ENCODE measurements around the gene TMEM244.
"Not testable (repeated sequence)": the region's sequence is repeated elsewhere in the genome, so short reads cannot be mapped to it uniquely, and the experiment has no call there.

The TMEM244 gene

GRCh38 chr6:129866256-129866655 is 5.1 kb upstream of the TMEM244 start:
- no peak for DNase-seq

GRCh38 chr6:129865013-129865412 is 3.9 kb upstream of the TMEM244 start:
- no peak for DNase-seq

DNA sequence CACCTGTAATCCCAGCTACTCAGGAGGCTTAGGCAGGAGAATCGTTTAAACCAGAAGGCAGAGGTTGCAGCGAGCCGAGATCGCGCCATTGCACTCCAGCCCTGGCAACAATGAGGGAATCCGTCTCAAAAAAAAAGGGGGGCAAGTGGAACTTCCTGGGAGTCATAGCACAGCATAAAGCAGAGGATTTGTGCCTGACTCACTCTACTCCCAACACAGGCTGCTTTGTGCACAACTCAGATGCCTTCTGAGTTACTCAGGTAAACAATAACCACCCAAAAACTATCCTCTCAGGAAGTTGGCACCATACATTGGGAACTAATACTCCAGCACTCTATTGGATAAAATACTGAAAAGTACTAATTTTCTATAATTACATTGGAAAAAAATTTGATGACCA is 2.5 kb upstream of the TMEM244 start:
- no peak for DNase-seq

GRCh38 chr6:129859524-129859923 is 1.6 kb downstream of the TMEM244 start:
- no peak for DNase-seq

GRCh38 chr6:129857838-129858237 is 3.3 kb downstream of the TMEM244 start:
- no peak for DNase-seq

DNA sequence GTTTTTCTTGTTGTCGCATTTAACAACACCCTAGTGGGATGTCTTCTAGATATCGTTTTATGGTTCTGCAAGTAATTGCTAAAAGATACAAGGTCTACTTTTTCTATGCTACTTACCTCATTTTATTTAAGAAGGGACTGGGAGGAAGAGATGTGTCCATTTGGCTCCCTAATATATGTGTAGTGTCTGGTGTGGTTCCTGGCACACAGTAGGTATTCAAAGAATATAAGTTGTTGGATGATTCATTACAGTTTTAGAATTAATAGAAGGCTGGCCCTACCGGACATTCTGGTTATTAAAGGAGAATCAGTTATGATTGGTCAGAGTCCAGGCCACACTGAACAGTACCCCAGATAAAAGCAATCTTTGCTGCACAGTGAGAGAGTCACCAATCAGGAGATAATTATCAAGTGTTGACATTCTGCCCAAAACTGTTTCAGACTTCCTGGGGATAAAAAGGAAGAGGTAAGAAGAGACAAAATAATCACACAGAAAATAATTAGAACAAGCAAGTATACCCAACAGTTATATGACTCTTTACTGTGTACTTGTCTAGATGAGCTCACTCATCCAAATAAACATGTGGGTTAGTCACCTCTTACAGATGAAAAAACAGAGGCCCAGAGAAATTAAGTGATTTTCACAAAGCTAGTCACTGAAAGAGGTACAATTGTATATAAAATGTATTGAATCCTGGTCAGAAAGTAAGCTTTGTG is 7.0 kb downstream of the TMEM244 start:
- no peak for DNase-seq

- no peak for DNase-seq
These were observed 8.8 kb downstream of the TMEM244 start for GRCh38 chr6:129852257-129852858.

- no peak for DNase-seq
These were observed 11.7 kb downstream of the TMEM244 start for GRCh38 chr6:129849456-129849855.

GRCh38 chr6:129846761-129847160 is 14.4 kb downstream of the TMEM244 start:
- DNase-seq = no peak

DNA sequence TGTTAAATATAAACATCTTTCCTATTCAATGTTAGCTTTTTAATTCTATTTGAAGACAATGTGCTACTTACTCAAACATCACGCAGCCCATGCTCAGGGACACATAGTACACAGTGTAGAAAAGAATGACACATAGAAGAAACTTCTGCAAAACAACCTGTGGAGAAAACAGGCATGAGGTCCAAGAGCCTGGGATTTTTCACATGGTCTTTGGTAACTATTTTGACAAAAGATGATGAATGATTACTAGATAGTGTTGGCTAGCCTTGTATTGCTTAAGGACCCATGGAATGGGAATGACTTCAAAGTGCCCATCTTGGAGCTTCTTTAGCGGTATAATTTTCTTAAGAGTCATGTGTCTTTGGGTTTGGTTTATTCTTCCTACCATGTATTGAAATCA is 15.4 kb downstream of the TMEM244 start:
- no peak for DNase-seq

DNA sequence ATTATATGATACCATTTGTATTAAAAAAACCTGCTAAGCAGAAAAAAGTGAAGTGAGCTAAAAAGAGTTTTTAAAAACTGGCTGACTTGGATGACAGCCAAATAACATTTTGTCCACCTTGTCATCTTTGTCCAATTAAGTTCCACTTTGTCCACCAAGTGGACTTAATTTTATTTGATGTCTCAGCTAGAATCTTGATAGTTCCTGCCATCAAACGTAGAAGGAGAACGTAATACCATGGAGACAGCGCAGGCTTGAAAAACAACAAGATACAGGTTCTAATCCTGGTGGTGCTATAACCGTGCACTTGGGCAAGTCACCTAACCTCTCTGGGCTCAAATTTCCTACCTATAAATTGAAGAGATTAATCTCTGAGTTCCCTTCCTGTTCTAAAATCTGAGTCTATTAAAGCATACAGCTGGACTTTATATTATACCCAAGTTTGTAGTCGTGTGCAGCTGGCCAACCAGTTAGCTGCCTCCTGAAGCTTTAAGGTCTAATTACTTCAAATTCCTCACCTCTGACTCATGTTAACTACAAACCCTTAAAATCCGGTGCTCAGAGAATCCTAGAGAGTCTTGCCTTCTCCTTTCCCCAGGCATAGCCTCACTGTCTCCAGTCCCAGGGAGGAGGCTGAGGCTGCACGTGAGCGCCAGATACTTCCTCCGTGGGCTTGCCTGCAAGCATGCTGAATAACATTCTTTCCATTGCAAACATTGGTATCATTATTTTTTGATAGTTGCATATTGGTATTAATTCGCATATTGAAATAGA is 16.8 kb downstream of the TMEM244 start:
- no peak for DNase-seq

DNA sequence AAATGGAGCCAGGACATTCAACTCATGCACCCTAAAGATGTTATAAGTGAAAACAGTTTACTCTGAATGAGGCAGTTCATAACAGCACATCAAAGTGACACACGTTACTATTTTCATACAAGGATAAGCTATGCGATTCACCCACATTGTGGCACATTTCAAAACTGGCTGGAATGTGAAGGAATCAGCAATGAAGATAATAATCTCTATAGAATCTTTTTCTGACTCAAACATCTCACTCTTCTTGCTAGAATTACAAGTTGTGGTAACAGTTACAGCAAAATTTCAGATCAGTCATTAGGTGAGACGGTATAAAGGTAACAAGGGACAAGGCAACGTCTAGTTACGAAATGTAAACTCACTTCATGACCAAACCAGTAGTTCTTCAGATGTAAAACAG is 17.5 kb downstream of the TMEM244 start:
- DNase-seq = no peak

DNA sequence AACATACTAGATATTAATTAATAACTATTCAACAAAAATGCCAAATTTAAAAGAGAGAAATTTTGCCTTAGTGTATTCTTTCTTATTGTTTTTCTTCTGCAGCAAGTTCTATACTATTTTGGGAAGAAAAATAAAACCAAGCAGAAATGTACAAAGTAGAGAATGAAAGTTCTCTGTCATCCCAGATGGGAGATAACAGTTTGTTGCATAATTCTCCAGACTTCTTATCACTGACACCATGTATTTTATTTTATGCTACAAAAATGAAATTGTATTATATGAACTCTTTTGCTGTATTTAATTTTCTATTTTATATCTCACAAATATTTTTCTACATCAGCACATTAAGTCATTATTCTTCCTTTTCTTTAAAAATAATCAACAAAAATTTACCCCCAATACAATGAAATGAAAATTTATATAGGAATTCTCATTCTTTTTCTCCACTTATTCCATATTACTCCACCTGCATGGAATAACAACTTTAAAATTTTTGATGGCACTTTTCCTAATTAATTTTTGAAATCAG is 18.2 kb downstream of the TMEM244 start:
- no peak for DNase-seq

GRCh38 chr6:129842137-129842536 is 19.0 kb downstream of the TMEM244 start:
- no peak for DNase-seq

DNA sequence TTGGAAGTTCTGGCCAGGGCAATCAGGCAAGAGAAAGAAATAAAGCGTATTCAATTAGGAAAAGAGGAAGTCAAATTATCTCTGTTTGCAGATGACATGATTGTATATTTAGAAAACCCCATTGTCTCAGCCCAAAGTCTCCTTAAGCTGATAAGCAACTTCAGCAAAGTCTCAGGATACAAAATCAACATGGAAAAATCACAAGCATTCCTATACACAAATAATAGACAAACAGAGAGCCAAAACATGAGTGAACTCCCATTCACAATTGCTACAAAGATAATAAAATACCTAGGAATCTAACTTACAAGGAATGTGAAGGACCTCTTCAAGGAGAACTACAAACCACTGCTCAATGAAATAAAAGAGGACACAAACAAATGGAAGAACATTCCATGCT is 21.6 kb downstream of the TMEM244 start:
- DNase-seq = not testable (repeated sequence)

- no peak for DNase-seq
These were observed 25.4 kb downstream of the TMEM244 start for GRCh38 chr6:129835691-129836090.

GRCh38 chr6:129832299-129832698 is 28.8 kb downstream of the TMEM244 start:
- no peak for DNase-seq

GRCh38 chr6:129828229-129828628 is 32.9 kb downstream of the TMEM244 start:
- DNase-seq = no peak

DNA sequence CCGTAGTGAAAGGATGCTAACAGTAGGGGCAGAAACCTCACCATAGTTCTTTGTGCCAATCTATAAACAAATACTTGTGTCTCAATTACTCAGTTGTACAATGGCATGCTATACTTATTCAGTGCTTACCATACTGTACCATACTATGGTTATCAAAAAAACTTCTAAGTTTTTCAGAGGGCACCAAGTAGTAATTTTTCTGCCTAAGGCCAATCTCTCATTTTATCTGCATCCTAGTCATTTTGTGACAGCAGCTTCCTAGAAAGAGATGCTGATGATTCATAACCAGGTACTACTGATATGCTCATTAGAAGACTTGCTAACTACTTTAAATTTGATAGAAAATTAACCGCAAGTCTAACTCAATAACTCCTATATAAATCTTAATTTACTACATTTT is 42.9 kb downstream of the TMEM244 start:
- no peak for DNase-seq

GRCh38 chr6:129817821-129818220 is 43.3 kb downstream of the TMEM244 start:
- DNase-seq = no peak

GRCh38 chr6:129817332-129817731 is 43.8 kb downstream of the TMEM244 start:
- DNase-seq = no peak

DNA sequence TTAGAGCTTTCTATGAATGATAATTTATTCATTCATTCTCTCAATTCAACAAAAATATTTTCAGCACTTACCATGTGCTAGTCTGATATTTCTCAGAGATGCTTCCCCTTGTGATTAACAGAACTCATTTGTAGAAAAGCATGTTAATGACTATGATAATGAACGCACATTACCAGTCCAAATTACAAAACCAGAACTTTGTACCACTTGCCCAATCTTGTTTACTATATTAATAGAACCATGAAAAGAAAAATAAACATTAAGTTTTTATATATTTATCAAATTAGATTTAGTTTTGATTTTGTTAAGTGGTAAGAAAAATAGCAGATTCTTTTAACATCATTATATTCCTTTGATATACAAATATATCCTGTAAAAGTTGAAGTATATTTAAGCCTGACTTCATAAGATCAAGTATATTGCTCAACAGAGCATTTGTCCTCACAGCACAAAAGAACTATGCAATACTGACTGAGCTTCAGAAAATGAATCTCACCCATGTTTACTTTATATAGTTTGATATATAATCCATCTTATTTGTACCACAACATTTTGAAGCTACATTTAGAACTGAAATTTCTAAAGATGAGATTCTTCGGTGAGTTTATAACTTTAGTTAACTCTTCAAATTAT is 48.9 kb downstream of the TMEM244 start:
- DNase-seq = no peak

- DNase-seq = not testable (repeated sequence)
These were observed 54.0 kb downstream of the TMEM244 start for GRCh38 chr6:129807141-129807540.

All from NCI-H1048 (cell line).